NK-92 (cell line): ENCODE data around the gene TMC1.

Experiments
- DNase-seq: peaks from one replicate; lab custom pipeline; 2025; ENCODE audit not compliant: unreplicated experiment; lab: John Stamatoyannopoulos, UW

The TMC1 gene

GRCh38 chr9:72600671-72601070, 79.3 kb downstream of the TMC1 start:
- no peak for DNase-seq

DNA sequence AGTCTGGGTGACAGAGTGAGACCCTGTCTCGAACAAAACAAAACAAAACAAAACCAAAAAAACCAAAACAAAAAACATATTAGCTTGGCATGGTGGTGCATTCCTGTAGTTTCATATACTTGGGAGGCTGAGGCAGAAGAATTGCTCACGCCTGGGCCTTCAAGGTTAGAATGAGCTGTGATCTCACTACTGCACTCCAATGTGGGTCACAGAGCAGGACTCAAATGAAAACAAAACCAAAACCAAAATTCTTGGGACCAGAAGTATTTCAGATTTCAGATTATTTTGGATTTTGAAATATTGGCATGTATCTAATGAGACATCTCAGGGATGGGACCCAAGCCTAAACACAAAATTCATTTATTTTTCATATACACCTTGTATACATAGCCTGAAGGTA, 80.2 kb downstream of the TMC1 start:
- DNase-seq: no peak

DNA sequence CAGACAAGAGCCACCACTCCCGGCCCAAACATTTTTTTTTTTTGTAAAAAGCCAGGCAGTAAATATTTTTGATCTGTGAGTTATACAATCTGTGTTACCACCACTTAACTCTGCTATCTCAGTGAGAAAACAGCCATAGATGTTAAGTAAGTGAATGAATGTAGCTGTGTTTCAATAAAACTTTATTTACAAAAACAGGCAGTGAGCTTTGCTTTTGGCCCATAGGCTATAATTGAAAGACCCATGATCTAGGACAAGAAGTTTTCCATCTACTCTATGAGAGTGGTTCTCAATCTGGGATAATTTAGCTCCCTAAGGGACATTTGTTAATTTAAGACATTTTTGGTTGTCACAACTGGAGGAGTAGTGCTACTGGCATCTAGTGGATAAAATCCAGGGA, 91.0 kb downstream of the TMC1 start:
- no peak for DNase-seq

- no peak for DNase-seq
Measured at GRCh38 chr9:72614067-72614466, 92.7 kb downstream of the TMC1 start.

DNA sequence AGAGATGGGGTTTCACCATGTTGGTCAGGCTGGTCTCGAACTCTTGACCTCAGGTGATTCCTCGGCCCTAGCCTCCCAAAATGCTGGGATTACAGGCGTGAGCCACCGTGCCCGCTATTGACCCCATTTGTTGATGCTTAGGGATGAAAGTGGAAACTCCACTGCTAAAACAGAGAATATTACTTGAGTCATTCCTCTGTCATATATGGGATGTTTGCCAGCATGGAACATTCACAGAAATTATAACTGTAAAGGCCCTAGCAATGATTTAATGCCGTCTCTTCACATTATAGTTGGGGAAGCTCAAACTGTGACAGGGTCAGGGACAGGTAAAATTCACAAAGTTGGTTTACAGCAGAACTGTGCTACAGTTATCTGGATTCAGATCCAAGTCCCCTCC, 94.5 kb downstream of the TMC1 start:
- DNase-seq: no peak

DNA sequence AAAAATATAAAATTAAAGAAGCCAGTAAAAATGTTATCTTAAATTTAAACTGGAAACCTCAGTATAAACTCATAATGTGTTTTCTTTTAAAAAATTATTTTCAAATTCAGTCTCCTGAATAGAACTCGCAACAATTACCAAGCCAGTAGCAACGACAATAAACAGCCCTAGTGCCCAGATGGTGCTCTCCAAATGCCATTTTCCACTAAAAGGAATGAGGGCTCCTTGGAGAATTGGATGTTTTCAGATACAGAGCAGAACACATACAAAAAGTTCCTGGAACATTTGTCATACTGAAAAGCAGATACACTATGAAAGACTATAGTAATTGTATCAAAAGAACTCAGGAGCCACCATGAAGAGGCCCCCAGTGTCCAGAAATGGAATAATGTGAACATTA, 97.4 kb downstream of the TMC1 start:
- no peak for DNase-seq

GRCh38 chr9:72622186-72622585, 100.8 kb downstream of the TMC1 start:
- no peak for DNase-seq

- DNase-seq: no peak
Measured at GRCh38 chr9:72623156-72623555, 101.7 kb downstream of the TMC1 start.

- DNase-seq: no peak
Measured at GRCh38 chr9:72627147-72627546, 105.7 kb downstream of the TMC1 start.

DNA sequence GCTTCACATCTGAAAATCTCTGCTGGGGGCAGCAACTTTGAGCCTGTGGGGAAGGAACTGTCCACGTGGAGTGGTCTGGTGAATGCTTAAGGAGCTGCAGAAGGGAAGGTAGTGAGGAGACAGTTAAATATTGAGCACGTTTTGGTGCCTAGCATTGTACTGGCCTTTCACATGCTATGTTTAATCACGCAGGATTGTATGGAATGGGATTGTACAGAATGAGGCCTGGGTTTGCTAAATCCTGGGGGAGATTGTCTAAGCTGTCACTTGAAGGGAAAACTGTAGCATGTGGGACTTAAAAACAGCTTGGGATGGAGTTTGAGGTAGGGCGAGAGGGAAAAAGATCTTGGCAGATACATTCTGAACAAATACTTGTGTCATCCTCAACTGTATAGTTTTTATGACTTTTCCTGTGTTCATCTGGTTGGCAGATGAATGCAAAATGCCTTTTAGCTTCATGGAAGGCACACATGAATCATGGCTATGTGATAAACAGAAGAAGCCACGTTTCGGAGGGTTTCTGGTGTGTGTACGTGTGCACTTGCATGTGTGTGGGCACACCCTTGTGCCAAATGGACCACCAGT, 106.6 kb downstream of the TMC1 start:
- DNase-seq: no peak

DNA sequence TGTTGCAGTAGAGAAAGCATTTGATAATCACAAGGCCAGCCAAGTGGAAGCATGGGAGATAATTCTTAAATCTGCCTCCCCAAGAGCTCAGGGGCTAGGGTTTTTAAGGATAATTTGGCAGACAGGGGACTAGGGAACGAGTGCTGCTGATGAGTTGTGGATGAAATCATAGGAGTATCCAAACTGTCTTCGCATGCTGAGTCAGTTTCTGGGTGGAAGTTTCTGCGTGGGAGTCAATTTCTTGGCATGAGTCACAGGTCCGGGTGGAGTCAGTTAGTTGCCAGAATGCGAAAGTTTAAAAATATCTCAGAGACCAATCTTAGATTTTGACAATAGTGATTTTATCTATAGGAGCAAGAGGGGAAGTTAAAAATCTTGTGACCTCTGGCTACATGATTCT, 112.6 kb downstream of the TMC1 start:
- no peak for DNase-seq

DNA sequence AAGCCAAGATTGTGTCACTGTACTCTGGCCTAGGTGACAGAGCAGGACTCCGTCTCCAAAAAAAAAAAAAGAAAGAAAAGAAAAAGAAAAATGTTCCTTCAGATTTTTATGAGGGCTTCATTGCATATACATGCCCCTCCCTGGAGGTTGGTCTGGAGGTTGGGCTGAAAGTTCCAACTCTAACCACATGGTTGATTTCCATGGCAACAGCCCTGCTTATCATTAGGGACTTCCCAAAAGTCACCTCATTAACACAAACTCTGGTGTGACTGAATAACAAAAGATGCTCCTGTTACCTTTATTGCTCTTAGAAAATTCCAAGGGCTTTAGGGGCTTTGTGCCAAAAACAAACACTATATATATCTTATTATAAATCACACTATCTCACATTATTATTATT, 113.8 kb downstream of the TMC1 start:
- no peak for DNase-seq

GRCh38 chr9:72636621-72637020, 115.2 kb downstream of the TMC1 start:
- no peak for DNase-seq

- DNase-seq: no peak
Measured at GRCh38 chr9:72643651-72644050, 122.2 kb downstream of the TMC1 start.

DNA sequence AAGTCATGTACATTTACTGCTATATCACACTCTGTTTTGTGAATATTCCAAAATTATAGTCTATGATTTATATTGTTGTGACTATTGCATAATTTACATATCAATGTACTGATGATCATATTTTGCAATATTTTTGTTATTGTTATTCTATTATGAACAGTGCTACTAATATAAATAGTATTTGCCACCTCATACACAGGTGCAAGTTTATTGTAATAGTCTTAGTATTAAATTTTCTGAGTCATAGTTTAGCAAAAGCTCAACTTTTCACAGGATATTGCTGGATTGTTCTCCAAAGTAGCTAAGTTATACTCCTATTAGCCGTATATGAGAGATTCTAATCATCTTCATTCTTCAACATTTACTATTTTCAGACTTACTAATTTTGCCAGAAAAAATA, 124.7 kb downstream of the TMC1 start:
- no peak for DNase-seq

- DNase-seq: no peak
Measured at GRCh38 chr9:72648324-72649126, 127.1 kb downstream of the TMC1 start.

DNA sequence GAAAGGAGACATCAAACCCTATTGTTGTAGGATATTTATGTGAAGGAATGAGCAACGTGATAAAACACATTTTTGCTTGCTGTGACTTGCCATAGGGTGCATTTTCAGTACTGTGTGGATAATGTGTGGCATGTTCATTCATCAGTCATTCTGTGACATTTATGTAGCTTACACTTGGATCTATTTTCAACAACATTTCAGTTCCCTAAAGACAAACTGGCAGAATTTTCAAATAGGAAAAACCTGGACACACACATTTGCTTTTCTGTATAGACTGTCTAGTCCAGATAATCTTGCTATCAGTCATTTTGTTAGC, 127.7 kb downstream of the TMC1 start:
- DNase-seq: no peak

- DNase-seq: no peak
Measured at GRCh38 chr9:72650206-72650605, 128.8 kb downstream of the TMC1 start.

GRCh38 chr9:72656021-72656420, 134.6 kb downstream of the TMC1 start:
- no peak for DNase-seq

GRCh38 chr9:72657023-72657422, 135.6 kb downstream of the TMC1 start:
- DNase-seq: no peak

DNA sequence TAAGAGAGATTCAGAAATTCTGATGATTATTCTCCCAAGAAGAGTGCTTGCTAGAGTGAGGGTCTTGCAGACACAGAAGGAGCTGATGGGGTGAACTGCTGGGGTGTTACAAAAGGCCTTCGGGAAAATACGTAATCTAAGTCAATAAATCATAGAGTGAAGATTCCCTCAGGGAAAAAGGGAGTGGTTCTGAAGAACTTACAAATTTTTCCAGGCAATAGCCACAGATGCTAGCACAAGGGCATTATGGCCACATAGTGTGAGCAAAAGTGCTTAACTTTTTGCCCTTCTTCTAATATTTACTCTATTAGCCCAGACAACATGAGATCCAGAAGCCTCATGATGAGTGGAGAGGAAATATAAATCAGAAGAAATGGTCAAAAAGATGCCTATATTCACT, 137.3 kb downstream of the TMC1 start:
- no peak for DNase-seq

GRCh38 chr9:72661401-72662135, 140.2 kb downstream of the TMC1 start:
- no peak for DNase-seq
